Activated T-helper 1 cell treated with Interleukin-2 at 50 U/mL for 16 hours (primary cell): Measurements from ENCODE around the gene PDZRN3.

Source experiments
- DNase-seq: peaks from one replicate; pipeline ENCODE4 v3.0.0-alpha.2; 2020; ENCODE audit warnings: low read depth

Gene PDZRN3

DNA sequence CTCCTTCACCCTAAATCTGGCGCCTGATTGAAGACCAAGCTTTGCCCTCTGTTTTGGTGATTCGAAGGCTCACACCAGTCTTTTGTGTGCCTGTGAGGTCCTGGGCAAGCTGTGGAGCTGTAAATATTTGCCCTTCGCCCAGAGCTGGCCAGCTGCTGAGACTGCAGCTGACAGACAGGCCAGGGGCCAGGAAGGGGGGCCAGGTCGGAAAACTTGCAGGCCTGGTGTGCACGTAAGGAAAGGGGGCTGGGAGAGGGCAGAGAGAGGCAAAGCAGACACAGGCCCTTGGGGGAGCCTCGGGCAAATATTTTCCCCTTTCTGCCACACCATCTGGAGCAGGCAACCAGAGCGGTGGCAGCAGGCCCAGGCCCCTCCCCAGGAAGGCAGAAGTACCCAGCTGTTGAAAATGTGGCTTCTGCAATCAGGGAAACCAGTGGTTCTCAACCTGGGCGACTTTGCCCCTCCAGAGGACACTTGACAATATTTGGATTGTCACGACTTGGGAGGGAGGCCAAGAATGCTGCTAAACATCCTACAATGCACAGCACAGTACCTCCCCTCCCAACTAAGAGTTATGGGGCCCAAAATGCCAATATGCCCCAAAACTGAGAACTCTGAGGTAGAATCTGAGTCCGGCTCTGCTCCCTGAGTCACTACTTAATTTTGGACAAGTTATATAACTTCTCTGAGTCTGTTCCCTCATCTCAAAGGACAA lies 2.5 kb downstream of the PDZRN3 start:
- DNase-seq, result no peak

DNA sequence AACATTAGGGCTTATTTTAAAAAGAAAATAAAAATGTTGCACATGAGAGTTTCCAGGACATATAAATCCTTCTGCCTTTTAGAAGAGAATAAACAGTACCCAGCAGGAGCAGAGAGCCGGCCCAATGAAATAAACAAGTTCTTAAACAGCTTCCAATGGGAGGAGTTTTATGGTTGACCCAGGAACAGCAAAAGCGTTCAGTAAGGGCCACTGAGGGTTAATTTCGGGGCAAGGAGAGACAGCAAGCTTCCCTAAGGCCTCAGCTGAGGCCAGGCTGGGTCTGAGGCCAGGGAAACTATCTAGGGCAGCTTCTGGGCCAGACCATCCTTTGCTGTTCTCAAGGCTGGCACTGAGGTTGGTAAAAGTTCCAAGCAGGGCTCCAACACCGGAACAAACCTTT lies 3.4 kb downstream of the PDZRN3 start:
- DNase-seq, result no peak

DNA sequence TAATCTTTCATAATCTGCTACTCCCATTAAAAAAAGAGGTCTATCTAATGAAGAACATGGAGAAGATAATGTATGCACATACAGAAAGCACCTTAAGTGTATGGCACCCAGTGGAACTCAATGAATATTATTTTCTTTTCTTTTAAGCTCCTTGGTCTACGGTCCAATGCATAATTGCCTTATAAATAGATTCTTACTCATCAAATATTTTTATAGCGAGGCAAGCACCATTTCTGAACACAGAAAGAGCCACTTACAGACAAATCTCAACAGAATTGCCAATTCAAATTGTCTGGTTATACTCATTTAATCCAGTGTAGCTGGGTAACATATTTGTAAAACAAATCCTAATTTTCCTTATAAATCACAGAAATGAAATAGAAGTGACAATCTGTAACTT lies 6.3 kb downstream of the PDZRN3 start:
- DNase-seq, result no peak

DNA sequence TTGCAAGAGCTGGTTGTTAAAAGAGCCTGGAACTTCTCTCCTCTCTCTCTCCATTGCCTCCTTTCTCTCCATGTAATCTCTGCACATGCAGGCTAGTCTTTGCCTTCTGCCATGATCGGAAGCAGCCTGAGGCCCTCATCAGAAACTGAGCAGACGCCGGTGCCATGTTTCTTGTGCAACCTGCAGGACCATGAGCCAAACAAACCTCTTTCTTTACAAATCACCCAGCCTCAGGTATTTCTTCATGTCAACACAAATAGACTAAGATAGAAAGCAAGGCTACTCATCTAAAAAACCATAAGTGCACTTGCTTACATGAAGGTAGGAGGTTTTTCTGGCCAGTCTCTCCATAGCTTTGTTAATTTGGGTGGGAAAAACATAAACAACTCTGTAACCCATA lies 8.7 kb downstream of the PDZRN3 start:
- DNase-seq, result no peak

GRCh38 chr3:73614419-73614818 lies 10.3 kb downstream of the PDZRN3 start:
- no peak for DNase-seq

- DNase-seq, result no peak
Measured at GRCh38 chr3:73611176-73611575, 13.6 kb downstream of the PDZRN3 start.

DNA sequence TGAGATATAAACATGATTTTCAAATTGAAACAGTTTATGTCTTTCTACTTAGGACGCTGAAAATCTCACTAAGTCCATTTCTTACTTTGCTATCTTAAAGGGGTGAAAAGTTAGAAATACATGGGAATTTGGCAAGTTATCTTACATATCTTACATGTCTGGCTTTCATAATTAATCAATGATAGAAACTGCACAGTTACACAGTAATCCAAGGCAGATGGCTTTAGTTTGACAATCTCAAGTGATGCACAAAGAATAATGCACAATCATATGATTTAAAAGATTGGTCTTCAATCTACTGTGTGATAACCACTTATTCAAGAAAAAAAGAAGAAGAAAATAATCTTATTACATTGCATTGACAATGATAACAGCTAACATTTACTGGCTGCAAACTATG lies 14.2 kb downstream of the PDZRN3 start:
- no peak for DNase-seq

- no peak for DNase-seq
Measured at GRCh38 chr3:73609655-73610054, 15.1 kb downstream of the PDZRN3 start.

GRCh38 chr3:73609315-73609641 lies 15.5 kb downstream of the PDZRN3 start:
- DNase-seq, result no peak

DNA sequence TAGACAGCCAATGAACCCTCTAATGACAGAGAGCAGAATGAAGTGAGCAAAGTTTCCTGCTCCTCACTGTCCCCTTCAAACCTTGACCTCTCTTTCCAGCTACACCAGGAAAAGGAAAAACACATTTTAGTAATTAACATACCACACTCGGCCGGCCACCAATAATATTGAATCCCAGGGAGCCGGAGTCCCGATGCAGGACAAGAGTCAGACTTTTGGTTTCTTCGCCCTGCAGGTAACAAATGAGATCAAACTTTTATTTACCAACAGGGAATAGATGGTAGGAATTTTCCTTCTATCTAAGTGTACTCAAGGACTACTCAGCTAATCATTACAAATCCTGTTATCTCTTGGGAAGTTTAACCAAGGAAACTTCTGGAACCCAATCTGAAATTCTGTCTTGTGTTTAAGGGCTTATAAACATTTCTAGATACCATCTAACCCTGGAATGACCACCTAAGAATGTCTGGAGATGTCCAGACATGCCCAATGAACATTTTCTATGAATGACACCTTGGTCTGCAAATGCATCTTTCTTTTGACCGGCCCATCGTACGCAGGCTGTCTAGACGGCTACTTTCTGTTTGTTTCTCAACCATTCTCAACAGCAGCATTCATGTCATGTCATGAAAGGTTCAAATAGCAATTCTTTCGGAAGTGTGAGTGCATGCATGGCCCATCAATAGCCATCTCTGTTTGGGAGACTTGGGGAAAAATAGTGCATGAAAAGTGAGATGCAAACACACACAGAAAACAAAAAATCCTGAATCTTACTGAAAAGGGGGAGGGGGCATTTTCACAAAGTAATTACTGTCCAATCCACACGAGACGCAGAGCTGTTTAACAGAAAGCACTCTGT lies 16.1 kb downstream of the PDZRN3 start:
- DNase-seq, result no peak

DNA sequence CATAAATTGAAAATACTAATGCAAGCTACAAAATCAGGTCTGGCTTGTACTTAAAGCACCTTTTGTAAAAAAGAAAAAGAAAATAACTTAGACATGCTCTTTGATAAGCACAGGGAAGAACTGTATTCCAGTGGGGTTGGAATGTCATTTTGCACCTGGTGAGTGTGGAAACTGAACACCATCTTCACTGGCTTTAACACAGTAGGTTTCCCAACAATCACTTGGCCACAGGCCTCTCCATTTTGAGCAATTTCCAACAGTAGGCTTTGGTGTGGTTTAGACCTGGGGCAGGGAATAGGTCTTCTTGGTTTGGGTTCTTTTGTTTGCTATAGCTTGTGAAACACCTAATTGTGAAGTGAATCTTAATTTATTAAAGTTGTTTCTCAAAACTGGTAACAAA lies 18.9 kb downstream of the PDZRN3 start:
- DNase-seq, result no peak

- DNase-seq, result no peak
Measured at GRCh38 chr3:73605412-73605811, 19.3 kb downstream of the PDZRN3 start.

- no peak for DNase-seq
Measured at GRCh38 chr3:73604451-73604850, 20.3 kb downstream of the PDZRN3 start.

- no peak for DNase-seq
Measured at GRCh38 chr3:73603762-73604171, 21.0 kb downstream of the PDZRN3 start.

- no peak for DNase-seq
Measured at GRCh38 chr3:73602170-73602569, 22.6 kb downstream of the PDZRN3 start.

DNA sequence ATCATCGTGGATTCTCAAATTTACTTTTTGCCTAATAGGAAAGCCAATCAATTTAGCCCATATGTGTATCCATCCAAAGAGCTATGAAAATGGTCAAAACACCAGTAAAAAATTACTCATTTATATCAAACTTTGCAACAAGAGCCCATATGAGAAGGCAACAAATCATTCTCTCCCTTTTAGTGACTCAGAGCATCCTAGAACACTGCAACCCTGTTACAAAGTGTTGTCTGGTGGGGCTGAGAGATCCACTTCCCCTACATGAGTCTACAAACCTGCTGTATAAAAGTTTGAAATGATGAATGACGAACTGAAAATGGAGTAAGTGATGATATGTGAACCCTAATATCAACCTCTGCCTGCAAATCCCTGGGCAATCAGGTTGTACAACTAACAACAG lies 23.3 kb downstream of the PDZRN3 start:
- no peak for DNase-seq

DNA sequence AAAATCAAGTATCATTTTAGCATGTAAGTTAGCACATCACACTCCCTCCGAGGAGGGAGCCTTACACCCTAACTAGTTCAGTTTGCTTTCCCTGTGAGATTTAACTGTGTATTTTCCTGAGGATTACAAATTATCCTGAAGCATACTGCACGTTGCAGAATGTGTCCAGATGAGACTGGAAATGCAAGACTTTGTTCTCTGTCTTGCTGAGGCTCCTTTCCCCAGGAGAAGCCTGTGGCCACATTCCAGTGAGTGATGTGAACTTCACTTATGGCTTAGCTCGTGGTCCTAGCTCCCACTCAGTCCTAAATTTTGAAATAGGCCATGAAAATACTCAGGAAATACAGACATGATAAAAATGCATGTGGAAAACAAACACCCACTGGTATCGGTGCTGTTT lies 23.7 kb downstream of the PDZRN3 start:
- DNase-seq, result no peak

GRCh38 chr3:73600293-73600938 lies 24.3 kb downstream of the PDZRN3 start:
- no peak for DNase-seq

GRCh38 chr3:73599605-73600004 lies 25.1 kb downstream of the PDZRN3 start:
- DNase-seq, result no peak

DNA sequence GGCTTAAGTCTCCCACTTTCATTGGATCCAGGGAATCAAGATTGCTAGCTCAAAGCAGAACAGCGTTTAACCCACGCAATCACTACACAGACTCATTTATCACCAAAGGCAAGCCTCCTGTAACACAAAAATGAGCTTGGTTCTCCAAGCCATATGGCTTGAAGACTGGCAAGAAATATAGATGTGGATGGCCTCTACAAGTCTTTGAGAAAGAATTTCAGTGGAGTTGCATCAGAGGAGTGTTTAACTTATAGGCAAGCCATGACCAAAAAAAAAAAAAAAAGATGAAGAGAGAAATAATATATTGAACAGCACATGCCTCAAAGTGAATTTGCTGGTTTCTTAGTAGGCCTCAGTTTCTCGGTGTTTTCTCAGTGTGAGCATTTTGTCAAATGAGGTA lies 27.3 kb downstream of the PDZRN3 start:
- no peak for DNase-seq

GRCh38 chr3:73592154-73593144 lies 32.3 kb downstream of the PDZRN3 start:
- no peak for DNase-seq

- no peak for DNase-seq
Measured at GRCh38 chr3:73591286-73591800, 33.4 kb downstream of the PDZRN3 start.
